ENCODE data around the gene NGF.
"Not testable (repeated sequence)": the region's sequence is repeated elsewhere in the genome, so short reads cannot be mapped to it uniquely, and the experiment has no call there.

Gene NGF

GRCh38 chr1:115310581-115311473 is 27.2 kb downstream of the NGF start:
- DNase-seq (ENCODE audit: low read depth in 2 of 2) = no peak

- not testable (repeated sequence) for DNase-seq (ENCODE audit: low read depth in 2 of 2)
Observed at GRCh38 chr1:115309504-115309903, 28.5 kb downstream of the NGF start.

GRCh38 chr1:115308969-115309368 is 29.1 kb downstream of the NGF start:
- no peak for DNase-seq (ENCODE audit: low read depth in 2 of 2)

- DNase-seq (ENCODE audit: low read depth in 2 of 2) = no peak
Observed at GRCh38 chr1:115307661-115308060, 30.4 kb downstream of the NGF start.

DNA sequence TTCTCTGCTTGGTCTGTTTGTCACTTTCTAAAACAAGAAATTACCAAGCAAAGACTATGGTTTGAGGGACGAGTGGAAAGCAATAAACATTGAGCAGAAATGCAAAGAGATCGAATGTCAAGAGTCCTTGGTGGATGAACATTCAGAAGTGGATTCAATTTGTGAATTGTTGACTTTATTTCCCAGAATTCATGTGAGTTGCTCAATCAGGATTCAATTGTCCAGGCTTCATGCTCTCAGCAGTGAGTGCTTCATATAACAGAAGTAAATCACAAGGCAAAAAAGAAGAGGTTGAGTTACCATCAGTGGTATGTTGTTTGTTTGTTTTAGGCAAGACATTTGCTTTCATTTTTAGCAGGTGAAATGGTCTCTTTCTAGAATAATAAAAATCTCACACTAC is 31.9 kb downstream of the NGF start:
- no peak for DNase-seq (ENCODE audit: low read depth in 2 of 2)

DNA sequence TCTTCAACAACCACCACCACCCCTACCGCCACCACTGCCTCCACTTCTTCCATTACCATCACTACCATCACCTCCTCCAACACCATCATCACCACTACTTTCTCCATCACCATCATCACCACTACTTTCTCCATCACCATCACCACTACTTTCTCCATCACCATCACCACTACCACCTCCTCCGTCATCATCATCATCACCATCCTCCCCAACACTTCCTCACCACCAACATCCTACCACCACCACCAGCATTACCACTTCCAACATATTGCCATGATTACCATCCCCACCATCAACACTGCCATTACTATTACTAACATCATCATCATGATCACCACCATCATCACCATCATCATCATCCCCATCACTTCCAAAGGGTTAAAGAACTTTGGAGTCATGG is 34.7 kb downstream of the NGF start:
- no peak for DNase-seq (ENCODE audit: low read depth in 2 of 2)

GRCh38 chr1:115302390-115302961 is 35.6 kb downstream of the NGF start:
- no peak for DNase-seq (ENCODE audit: low read depth in 2 of 2)

GRCh38 chr1:115301438-115302020 is 36.5 kb downstream of the NGF start:
- DNase-seq (ENCODE audit: low read depth in 2 of 2) = no peak

DNA sequence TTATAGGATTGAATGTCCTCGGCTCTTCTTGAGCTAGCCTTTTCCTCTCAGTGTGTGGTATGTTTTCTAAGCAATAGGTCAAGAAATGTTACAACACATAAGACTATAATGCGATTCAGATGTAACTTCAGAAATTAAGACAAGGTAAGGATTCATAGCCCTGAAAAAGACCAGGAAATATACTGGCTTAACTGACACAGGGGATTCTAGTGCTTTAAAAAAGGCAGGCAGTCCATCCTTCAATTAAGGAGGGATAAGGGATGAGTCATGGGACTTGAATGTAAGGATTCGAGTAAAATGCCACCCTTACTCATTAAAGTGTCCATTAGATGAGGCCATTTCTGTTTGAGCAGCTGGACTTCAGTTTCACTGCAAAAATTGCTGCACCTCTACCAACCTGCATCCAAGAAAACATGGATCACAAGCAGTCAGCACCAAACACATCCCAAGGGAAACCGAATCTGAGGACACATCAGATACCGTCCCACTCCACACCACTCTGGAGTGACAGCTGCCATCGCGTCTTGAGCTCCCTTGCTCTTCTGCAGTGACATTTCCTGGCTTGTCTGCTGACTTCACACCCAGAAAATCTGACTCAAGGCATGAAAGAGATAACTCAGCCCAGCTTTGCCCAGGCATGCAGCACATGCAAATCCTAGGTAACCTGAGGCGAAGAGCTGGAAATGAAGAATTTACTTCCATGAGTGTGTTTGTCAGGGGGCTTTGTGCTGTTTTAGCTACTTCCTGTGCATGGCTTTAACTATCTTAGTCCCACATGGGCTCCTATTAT is 37.8 kb downstream of the NGF start:
- DNase-seq (ENCODE audit: low read depth in 2 of 2) = no peak

DNA sequence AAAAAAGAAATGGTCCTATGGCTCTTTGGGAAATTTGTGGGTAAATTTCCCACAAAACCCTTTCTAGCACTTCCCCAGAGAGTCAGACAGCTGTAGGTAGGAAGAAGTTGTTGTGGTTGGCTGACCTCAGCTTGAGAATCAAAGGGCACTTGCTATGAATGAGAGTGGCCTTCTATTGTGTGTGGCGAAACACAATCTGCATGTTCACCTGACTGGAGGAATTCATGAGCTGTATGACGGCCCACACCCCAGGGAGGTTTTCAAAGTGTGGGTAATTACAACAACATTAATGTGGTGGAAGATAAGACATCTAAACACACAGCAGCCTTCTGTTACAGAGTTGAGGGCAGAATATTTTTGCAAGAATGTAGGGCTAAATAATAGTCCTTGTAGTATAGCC is 38.8 kb downstream of the NGF start:
- no peak for DNase-seq (ENCODE audit: low read depth in 2 of 2)

DNA sequence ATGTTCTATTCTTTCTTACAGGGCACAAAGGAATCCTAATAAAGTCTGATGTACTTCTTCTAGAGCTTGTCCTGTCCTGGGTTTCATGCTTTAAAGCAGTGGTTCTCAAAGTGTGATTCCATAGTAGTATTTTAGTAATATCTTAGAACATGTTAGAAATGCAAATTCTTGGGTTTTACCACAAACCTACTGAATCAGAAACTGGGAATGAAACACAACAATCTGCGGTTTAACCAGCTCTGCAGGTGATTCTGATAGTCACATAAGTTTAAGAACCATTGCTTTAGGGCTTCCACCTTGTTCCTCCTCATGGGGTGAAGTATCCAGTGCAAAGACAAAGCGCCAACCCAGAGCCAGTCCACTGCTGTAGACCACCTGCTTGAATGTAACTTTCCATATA is 41.1 kb downstream of the NGF start:
- no peak for DNase-seq (ENCODE audit: low read depth in 2 of 2)

DNA sequence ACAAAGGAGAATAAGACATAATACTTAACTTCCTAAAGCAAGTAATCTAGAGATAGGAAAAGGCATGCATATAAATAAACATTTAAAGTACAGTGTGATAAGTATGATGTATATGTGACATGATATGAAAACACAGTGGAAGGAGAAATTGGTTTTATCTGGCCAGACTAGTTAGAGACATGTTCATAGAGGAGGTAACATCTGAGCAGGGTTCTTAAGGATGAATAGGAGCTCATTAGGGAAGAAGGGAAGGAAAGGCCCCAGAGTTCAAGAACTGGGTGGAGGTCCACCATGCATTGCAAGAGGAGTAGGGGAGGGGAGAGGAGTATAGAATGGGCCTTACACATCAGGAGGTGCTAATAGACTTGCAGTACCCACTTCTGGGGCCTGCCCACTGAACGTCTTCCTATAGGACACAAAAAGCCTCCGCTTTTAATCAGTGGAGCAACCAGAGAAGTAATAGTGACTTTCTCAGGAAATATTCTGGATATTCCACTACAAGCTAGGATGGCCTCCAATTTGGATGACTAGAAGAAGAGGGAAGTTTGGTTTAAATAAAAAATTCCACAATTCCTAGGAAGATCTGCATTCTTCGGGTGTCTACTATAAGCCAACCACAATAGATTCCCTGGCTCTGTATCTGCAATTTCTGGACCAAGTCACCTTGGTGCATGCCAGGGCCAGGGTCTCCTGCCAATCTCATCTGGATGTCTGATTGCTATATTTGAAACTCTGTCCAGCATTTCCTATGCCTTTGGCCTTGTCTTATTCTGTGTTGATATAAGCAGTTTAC is 41.9 kb downstream of the NGF start:
- no peak for DNase-seq (ENCODE audit: low read depth in 2 of 2)

GRCh38 chr1:115293899-115294298 is 44.1 kb downstream of the NGF start:
- DNase-seq (ENCODE audit: low read depth in 2 of 2) = no peak

- DNase-seq (ENCODE audit: low read depth in 2 of 2) = no peak
Observed at GRCh38 chr1:115293006-115293405, 45.0 kb downstream of the NGF start.

- no peak for DNase-seq (ENCODE audit: low read depth in 2 of 2)
Observed at GRCh38 chr1:115291741-115292140, 46.3 kb downstream of the NGF start.

- no peak for DNase-seq (ENCODE audit: low read depth in 2 of 2)
Observed at GRCh38 chr1:115289940-115290339, 48.1 kb downstream of the NGF start.

GRCh38 chr1:115288591-115289198 is 49.4 kb downstream of the NGF start:
- DNase-seq (ENCODE audit: low read depth in 2 of 2) = no peak

GRCh38 chr1:115286431-115287205 is 51.4 kb downstream of the NGF start:
- DNase-seq (ENCODE audit: low read depth in 2 of 2) = no peak

GRCh38 chr1:115284209-115284608 is 53.8 kb downstream of the NGF start:
- no peak for DNase-seq (ENCODE audit: low read depth in 2 of 2)

- DNase-seq (ENCODE audit: low read depth in 2 of 2) = no peak
Observed at GRCh38 chr1:115283681-115284146, 54.3 kb downstream of the NGF start.
